AG04450 (cell line): ENCODE results near the gene HCLS1. TPM values are rescaled to one million over a fixed set of nuclear protein-coding genes. Genes with fewer than 3 reads are reported as not detected.

Source experiments
- CTCF ChIA-PET: fragments of 300-600, 350-600 bp; formaldehyde crosslinking; extraction: SDS; loops from one replicate; lab custom pipeline; 2022; ENCODE audit warnings: antibody characterized with exemption, inconsistent platforms; lab: Charles Lee
- POLR2A ChIA-PET: fragments of 350-600 bp; formaldehyde crosslinking; extraction: SDS; loops from one replicate; lab custom pipeline; 2021; ENCODE audit warnings: antibody characterized with exemption, inconsistent platforms; lab: Yijun Ruan, JAX
- DNase-seq: peaks from one replicate; pipeline ENCODE4 v3.0.0-alpha.2; 2011; ENCODE audit warnings: low read depth, low spot score
- H3K27ac ChIP-seq: one replicate; pipeline ENCODE4 v1.5.1; 2012; ENCODE audit warnings: low read depth, low read length, control low read depth
- H3K27me3 ChIP-seq: one replicate; pipeline ENCODE4 v1.6.0; 2012; ENCODE audit warnings: low read length; ENCODE audit not compliant: control insufficient read depth, insufficient read depth
- H3K4me3 ChIP-seq: 2 replicates; pipeline ENCODE4 v1.5.1; 2011; ENCODE audit warnings: mild to moderate bottlenecking, low read depth, low read length, control low read depth
- H3K9me3 ChIP-seq: 2 replicates; pipeline ENCODE4 v1.5.1; 2012; ENCODE audit warnings: low read length; ENCODE audit not compliant: control insufficient read depth, insufficient read depth
- CTCF ChIP-seq: IDR thresholded peaks from 2 replicates; pipeline ENCODE4 v1.5.1; 2011; ENCODE audit warnings: low read depth, low read length, control low read depth, inconsistent platforms
- polyA plus RNA-seq: library from polyadenylated mRNA; depleted of rRNA; stranded (reverse); fragments of >200 nt; gene quantifications from 2 replicates; pipeline ENCODE4 v1.2.3, GENCODE V29; 2011

HCLS1 gene
- polyA plus RNA-seq, 1 experiment: 0.51 TPM

- Histone ChIP-seq H3K4me3 (no peak overlapping the region), H3K27ac (no peak overlapping the region), H3K9me3 (no peaks in the 10 kb centered on the region), H3K27me3 (no peaks in the 10 kb centered on the region)
- POLR2A ChIA-PET: no interaction called here
- no peak for TF ChIP-seq CTCF
- DNase-seq: no peak
- CTCF ChIA-PET: no interaction called here
Observed at GRCh38 chr3:121659586-121659985, 1.1 kb downstream of the HCLS1 start.

DNA sequence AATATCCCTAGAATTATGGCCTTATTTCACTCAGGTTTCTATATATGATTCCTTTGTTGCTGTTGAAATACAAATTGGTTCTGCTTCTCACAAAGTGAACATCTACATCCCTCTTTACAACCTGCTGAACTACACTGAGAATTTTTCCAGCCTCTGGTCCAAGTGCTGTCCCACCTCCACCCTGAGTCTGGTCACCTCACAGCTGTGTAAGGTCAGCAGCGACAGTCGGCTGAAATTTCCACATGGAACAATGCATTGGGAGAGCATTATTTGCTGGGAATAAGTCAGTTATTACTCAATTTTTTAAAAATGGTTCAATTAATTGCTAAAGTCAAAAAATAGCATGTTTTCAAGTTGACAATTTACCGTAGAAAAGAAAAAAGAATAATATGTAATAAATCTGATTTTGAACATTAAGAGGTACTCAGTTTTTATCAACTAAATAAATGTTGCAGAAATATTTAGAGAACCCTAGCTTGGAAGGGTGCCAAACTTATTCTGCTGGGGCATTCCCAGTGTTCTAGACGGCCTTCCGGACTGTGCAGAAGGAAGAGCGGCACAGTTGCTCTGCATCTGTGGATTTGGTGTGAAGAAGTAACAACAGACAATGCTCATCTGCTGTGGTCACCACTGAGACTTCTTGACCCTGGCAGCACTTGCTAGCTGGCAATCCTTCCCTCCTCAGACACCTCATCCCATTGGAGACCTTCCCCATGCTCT lies 1.8 kb downstream of the HCLS1 start:
- no peak overlapping the region for H3K4me3 ChIP-seq
- H3K9me3 ChIP-seq: no peaks in the 10 kb centered on the region
- no peak overlapping the region for H3K27ac ChIP-seq
- CTCF ChIA-PET: no interaction called here
- H3K27me3 ChIP-seq: no peaks in the 10 kb centered on the region
- DNase-seq: no peak
- TF ChIP-seq CTCF: no peak
- POLR2A ChIA-PET: no interaction called here

DNA sequence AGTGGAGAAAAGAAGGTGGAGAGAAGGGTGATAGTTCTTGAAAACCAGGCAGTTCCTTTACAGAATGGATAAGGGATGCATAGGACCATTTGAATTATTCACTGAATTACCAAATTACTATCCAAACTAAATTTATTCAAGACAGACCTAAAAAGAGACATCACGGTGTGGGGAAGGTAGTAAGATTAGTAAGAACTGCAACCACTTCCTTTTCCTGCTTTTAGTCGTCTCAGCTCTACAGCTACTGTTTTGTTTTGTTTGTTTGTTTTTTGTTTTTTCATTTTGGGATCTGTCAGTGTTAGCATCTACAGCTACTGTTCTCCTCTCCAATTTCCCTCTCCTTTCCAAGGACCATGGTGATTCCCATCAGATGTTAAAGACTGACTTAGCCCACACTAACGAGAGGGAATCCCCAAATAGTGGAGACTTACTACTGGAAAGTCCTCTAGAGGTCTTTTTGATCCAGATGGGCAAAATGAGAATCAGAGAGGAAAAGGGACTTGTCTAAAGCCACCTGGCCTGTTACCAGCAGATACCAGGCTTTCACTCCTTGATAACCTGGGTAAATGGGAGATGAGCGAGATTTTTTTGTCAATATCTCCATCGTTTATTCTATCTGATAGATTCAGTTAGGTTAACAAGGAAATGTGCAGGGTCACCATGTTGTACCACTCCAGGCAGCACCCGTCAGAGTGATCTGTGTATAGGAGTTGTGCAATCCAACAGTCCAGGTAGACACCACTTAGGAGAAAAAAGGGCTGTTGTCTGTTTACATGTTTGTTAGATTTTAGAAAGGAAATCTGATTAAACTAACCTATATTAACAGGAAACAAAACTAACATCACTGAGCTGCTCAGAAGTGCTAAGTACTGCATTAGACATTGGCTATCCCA lies 6.0 kb downstream of the HCLS1 start:
- Histone ChIP-seq H3K27ac (no peak overlapping the region), H3K27me3 (no peaks in the 10 kb centered on the region), H3K4me3 (no peak overlapping the region), H3K9me3 (no peaks in the 10 kb centered on the region)
- POLR2A ChIA-PET: no interaction called here
- TF ChIP-seq CTCF: no peak
- no peak for DNase-seq
- CTCF ChIA-PET: no interaction called here

GRCh38 chr3:121651684-121652083 lies 9.0 kb downstream of the HCLS1 start:
- CTCF ChIA-PET: no interaction called here
- TF ChIP-seq CTCF: no peak
- POLR2A ChIA-PET: no interaction called here
- Histone ChIP-seq H3K27ac (no peak overlapping the region), H3K4me3 (no peak overlapping the region), H3K9me3 (no peaks in the 10 kb centered on the region), H3K27me3 (no peaks in the 10 kb centered on the region)
- DNase-seq: no peak

DNA sequence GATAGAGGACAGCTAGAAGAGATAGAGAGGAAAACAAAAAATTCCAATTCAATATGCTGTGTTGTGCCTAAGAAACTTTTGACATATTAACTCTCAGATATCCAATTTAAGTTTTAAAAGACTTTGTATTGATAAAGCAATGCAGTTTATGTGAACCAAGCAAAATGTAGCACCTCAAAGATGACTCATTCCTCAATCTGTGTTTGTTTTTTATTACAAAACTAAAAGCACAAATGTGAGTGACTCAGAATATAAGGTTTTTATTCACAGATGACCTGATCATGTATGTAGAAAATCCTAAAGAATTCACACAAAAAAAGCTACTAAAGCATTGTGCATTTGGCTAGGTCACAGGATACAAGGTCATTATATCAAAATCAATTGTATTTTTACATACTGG lies 11.1 kb downstream of the HCLS1 start:
- Histone ChIP-seq H3K4me3 (no peak overlapping the region), H3K27ac (no peak overlapping the region), H3K9me3 (no peaks in the 10 kb centered on the region), H3K27me3 (no peaks in the 10 kb centered on the region)
- TF ChIP-seq CTCF: no peak
- ChIA-PET CTCF (no interaction called here), POLR2A (no interaction called here)
- no peak for DNase-seq
